Measurements from ENCODE around the gene HPDL. TPM values are rescaled to one million over a fixed set of nuclear protein-coding genes. Genes with fewer than 3 reads are reported as not detected.

The HPDL gene
- total RNA-seq, 4 donors from 2014 or later = 0.35 to 0.93 (median 0.40) TPM; not detected in 1

- TF ChIP-seq, protein P1, sequence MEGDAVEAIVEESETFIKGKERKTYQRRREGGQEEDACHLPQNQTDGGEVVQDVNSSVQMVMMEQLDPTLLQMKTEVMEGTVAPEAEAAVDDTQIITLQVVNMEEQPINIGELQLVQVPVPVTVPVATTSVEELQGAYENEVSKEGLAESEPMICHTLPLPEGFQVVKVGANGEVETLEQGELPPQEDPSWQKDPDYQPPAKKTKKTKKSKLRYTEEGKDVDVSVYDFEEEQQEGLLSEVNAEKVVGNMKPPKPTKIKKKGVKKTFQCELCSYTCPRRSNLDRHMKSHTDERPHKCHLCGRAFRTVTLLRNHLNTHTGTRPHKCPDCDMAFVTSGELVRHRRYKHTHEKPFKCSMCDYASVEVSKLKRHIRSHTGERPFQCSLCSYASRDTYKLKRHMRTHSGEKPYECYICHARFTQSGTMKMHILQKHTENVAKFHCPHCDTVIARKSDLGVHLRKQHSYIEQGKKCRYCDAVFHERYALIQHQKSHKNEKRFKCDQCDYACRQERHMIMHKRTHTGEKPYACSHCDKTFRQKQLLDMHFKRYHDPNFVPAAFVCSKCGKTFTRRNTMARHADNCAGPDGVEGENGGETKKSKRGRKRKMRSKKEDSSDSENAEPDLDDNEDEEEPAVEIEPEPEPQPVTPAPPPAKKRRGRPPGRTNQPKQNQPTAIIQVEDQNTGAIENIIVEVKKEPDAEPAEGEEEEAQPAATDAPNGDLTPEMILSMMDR (IDR thresholded peaks at IDR 0.05) = no peak
- TF ChIP-seq EP300 (IDR thresholded peaks at IDR 0.05) = no peak
- TF ChIP-seq POLR2A (IDR thresholded peaks at IDR 0.05) = no peak
- TF ChIP-seq POLR2AphosphoS5 (IDR thresholded peaks at IDR 0.05) = no peak
- Histone ChIP-seq H3K4me1 (peaks cover 0 to 20% (median 0%) of the 10 kb centered on the region in 3 donors), H3K9me3 (no peaks in the 10 kb centered on the region), H3K27me3 (no peaks in the 10 kb centered on the region), H3K36me3 (peaks cover 0 to 52% of the 10 kb centered on the region in 2 donors), H3K27ac (no peak overlapping the region), H3K4me3 (no peak overlapping the region)
- no peak for ATAC-seq
- WGBS, 2 donors (ENCODE audit: low coverage in 1 of 2) = 65 to 78% methylated on average over 6 of the region's 9 CpGs
Observed at GRCh38 chr1:45334308-45335245, 7.9 kb downstream of the HPDL start.

GRCh38 chr1:45335855-45336324, 9.2 kb downstream of the HPDL start:
- Histone ChIP-seq H3K4me3 (no peak overlapping the region), H3K27ac (no peak overlapping the region), H3K36me3 (peaks cover 0 to 39% of the 10 kb centered on the region in 2 donors), H3K4me1 (peaks cover 0 to 25% (median 2%) of the 10 kb centered on the region in 3 donors), H3K9me3 (no peaks in the 10 kb centered on the region), H3K27me3 (no peaks in the 10 kb centered on the region)
- TF ChIP-seq POLR2AphosphoS5 (IDR thresholded peaks at IDR 0.05) (no peak), EP300 (IDR thresholded peaks at IDR 0.05) (no peak)
- TF ChIP-seq, protein P1 (IDR thresholded peaks at IDR 0.05) = no peak
- WGBS, 2 donors (ENCODE audit: low coverage in 1 of 2) = 84 to 89% methylated on average over 3 to 4 of the region's 4 CpGs
- ATAC-seq = no peak

DNA sequence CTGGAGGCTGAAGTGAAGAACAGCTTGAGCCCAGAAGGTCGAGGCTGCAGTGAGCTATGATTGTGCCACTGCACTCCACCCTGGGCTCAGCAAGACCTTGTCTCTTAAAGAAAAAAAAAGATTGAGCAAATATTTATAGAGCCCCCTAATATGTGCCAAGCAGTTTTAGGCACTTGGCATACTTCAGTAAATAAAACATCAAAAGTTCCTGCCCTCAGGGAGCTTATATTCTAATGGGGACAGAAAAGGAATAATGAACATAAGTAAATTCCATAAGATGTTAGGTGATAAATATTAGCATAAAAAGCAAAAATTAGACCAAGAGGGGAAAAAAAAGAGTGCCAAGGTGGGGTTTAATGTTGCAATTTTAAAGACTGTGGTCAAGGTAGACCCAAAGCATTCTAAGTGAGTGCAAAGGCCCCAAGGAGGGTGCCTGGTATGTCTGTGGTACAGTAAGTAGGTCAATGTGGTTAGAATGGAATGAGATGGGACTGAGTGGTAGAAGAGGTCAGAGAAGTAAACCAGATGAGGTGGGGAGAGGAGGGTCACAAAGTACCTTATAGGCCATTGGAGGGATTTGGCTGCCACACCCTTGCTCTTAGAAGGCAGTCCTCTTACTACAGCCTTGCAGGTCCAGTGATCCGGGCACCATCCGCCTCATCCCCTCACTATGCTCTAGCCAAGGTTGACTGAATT, 11.1 kb downstream of the HPDL start:
- TF ChIP-seq, protein P1 (IDR thresholded peaks at IDR 0.05) = no peak
- TF ChIP-seq POLR2A (IDR thresholded peaks at IDR 0.05) (no peak), POLR2AphosphoS5 (IDR thresholded peaks at IDR 0.05) (no peak), EP300 (IDR thresholded peaks at IDR 0.05) (no peak)
- Histone ChIP-seq H3K4me1 (peaks cover 0 to 44% (median 9%) of the 10 kb centered on the region in 3 donors), H3K27ac (no peak overlapping the region), H3K4me3 (no peak overlapping the region), H3K27me3 (no peaks in the 10 kb centered on the region), H3K36me3 (peaks cover 0 to 32% of the 10 kb centered on the region in 2 donors), H3K9me3 (no peaks in the 10 kb centered on the region)
- ATAC-seq = no peak
- 97 to 98% methylated on average over 3 of the region's 3 CpGs for WGBS, 2 donors (ENCODE audit: low coverage in 1 of 2)

- H3K9me3 ChIP-seq = no peaks in the 10 kb centered on the region
- TF ChIP-seq EP300 (IDR thresholded peaks at IDR 0.05) (no peak), POLR2A (IDR thresholded peaks at IDR 0.05) (peak; percentile 56 to 61), POLR2AphosphoS5 (IDR thresholded peaks at IDR 0.05) (peak; percentile 70)
- TF ChIP-seq, protein P1 (IDR thresholded peaks at IDR 0.05) = peak in 3 of 4 experiments; percentile 2 to 34 (median 3)
- peaks cover 0 to 38% (median 9%) of the 10 kb centered on the region in 3 donors for H3K4me1 ChIP-seq
- H3K27me3 ChIP-seq = no peaks in the 10 kb centered on the region
- WGBS, 2 donors (ENCODE audit: low coverage in 1 of 2) = 10% methylated on average over 3 of the region's 70 CpGs; no CpG with 5 or more reads in 1 of the 2 donors
- peak within 1 kb of the TSS; percentile 70 to 87 for H3K4me3 ChIP-seq
- peaks cover 0 to 34% of the 10 kb centered on the region in 2 donors for H3K36me3 ChIP-seq
- H3K27ac ChIP-seq = peak within 1 kb of the TSS; percentile 92 to 99 (median 98)
- peak; percentile 93 for ATAC-seq
Observed at GRCh38 chr1:45339789-45340558, 13.3 kb downstream of the HPDL start, which contains the start of the genes MUTYH and TOE1. MUTYH (minus strand) TSS chr1:45340440; CDS start chr1:45334505, 5,935 bp downstream. TOE1 (plus strand) TSS chr1:45340170; CDS start chr1:45340253, 83 bp downstream.
